Mucosa of stomach (tissue), 1 donor: ENCODE data around the gene PSMD11.

Source experiments
- H3K27me3 ChIP-seq: one replicate; pipeline ENCODE4 v1.7.0; 2013; ENCODE audit warnings: mild to moderate bottlenecking, low read length; ENCODE audit not compliant: control insufficient read depth, insufficient read depth
- H3K36me3 ChIP-seq: one replicate; pipeline ENCODE4 v1.7.0; 2013; ENCODE audit warnings: low read length; ENCODE audit not compliant: control insufficient read depth, insufficient read depth
- H3K4me1 ChIP-seq: one replicate; pipeline ENCODE4 v1.7.0; 2013; ENCODE audit warnings: mild to moderate bottlenecking, low read length; ENCODE audit not compliant: control insufficient read depth, insufficient read depth
- H3K4me3 ChIP-seq: one replicate; pipeline ENCODE4 v1.7.0; 2013; ENCODE audit warnings: low read length
- H3K9ac ChIP-seq: one replicate; pipeline ENCODE4 v1.7.0; 2013; ENCODE audit warnings: mild to moderate bottlenecking, low read length, moderate library complexity
- H3K9me3 ChIP-seq: one replicate; pipeline ENCODE4 v1.7.0; 2013; ENCODE audit warnings: mild to moderate bottlenecking, low read length, moderate library complexity; ENCODE audit not compliant: control insufficient read depth
- donor health status: Pancreatic carcinoma.

The PSMD11 gene

DNA sequence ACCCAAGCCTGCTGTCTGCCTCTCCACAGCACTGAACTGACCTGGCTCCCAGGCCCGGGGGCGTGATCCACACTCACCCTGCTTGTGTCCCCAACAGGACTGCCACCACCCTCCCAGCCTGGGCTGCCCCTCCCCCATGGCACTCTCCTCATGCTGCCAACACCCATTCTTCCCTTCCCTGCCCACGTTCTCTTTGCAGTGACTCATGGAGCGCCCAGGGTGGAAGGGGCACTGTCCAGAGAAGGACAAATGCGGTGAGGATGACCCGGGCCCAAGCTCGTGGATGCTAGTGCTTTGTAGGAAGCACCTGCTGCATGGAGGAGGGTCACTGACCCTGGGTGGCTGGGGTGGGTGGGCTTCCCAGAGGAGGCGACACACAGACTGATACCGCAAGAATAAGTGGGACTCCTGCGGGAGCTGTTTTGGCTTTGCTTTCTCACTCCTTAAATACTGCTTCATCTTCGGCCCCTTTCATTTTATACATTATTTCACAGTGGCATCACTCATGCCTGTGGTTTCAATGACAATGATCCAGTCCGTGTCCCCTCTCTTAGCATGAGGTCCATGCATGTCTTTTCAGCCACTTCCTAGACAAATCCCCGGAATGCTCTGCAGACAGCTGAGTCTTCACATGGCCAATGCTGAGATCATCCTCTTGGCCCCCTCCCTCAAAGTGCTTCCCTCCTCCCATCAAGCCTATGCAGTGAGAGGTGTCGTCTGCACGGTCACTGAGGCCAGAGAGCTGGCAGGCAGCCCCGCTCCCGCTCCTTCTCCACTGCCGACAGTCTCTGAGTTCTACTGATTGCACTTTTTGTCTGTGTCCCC, 60.1 kb downstream of the PSMD11 start:
- no peak overlapping the region for H3K9ac ChIP-seq
- peaks cover 5% of the 10 kb centered on the region for H3K4me1 ChIP-seq
- no peaks in the 10 kb centered on the region for H3K9me3 ChIP-seq
- no peak overlapping the region for H3K4me3 ChIP-seq
- no peaks in the 10 kb centered on the region for H3K36me3 ChIP-seq
- H3K27me3 ChIP-seq, result no peaks in the 10 kb centered on the region

DNA sequence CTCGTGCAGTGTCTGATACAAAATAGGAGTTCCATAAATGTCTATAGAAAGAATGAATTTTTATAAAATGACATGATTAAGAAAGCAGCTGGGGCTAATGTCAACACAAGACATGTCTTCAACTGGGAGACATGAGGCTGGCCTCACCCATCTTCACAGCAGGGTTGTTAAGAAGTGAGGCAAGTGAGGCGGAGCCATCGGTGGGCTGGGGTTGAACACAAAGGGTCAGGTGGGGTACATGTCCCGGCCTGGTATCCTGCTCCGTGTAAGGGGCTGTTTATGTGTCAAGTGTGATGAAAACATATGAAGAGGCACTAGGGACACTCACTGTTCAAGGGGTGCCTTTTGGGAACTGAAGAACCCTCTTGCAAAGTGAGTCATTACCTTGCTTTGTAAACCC, 64.6 kb downstream of the PSMD11 start:
- H3K9me3 ChIP-seq, result no peaks in the 10 kb centered on the region
- H3K36me3 ChIP-seq, result no peaks in the 10 kb centered on the region

DNA sequence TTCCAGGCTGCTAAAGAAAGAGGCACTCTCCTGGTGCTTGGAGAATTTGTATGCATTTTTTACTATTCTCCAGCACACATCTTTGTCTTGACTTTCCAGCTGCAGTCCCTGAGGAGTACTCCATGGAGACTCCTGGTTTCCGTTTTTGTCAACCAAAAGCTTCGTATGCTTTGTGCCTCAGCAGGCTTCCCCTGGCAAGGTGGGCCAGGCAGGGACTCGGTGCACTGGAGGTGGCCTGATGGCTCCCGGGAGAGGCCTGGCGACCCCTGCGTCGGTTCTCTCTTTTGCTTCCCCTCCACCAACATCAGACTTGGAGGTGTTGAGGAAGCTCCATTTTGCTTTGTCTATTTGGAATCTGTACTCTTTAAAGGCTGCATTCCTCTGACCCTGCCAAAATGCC, 66.2 kb downstream of the PSMD11 start:
- no peaks in the 10 kb centered on the region for H3K27me3 ChIP-seq

More for the DNA sequence above, 64.6 kb downstream of the PSMD11 start:
- peaks cover 5% of the 10 kb centered on the region for H3K4me1 ChIP-seq
- H3K27me3 ChIP-seq, result no peaks in the 10 kb centered on the region
- H3K4me3 ChIP-seq, result no peak overlapping the region
- H3K9ac ChIP-seq, result no peak overlapping the region

DNA sequence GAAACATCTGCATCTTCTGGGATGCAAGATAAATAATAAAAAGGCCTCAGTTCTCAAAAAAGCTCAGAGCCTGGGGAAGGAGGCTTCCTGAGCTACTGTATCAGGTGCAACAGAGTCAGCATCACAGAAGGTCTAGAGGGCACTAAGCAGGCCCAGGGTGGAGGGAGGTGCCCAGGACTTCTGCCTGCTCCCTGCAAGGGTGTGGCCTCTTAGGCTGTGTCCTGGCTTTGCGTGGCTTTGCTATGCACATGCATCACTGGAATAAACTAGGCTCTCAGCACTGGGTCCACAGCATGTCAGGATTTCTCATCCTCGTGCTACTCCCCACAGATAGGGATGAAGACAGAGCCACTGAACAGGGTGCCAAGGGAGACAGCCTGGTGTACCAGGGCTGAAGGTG, 68.0 kb downstream of the PSMD11 start:
- Histone ChIP-seq H3K27me3 (no peaks in the 10 kb centered on the region), H3K9me3 (no peaks in the 10 kb centered on the region), H3K4me1 (no peaks in the 10 kb centered on the region), H3K4me3 (no peak overlapping the region), H3K36me3 (no peaks in the 10 kb centered on the region), H3K9ac (no peak overlapping the region)

More for the DNA sequence above, 66.2 kb downstream of the PSMD11 start:
- no peaks in the 10 kb centered on the region for H3K36me3 ChIP-seq
- H3K4me1 ChIP-seq, result no peaks in the 10 kb centered on the region
- no peak overlapping the region for H3K4me3 ChIP-seq
- no peaks in the 10 kb centered on the region for H3K9me3 ChIP-seq
- no peak overlapping the region for H3K9ac ChIP-seq

DNA sequence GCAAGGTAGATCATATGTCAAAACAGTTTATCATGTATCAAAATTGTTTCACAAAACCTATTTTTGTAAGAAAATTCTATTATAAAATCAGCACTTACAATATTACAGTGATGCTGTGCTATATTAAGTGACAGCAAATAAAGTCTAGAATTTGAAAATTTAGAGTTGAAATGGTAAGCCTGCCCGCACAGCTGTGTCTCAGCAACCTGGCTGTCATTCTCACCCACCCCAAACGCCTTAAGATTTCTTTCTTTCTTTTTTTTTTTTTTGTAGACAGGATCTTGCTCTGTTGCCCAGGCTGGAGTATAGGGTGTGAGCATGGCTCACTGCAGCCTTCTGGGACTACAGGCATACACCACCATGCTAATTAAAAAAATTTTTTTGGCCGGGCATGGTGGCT, 69.3 kb downstream of the PSMD11 start:
- Histone ChIP-seq H3K9ac (no peak overlapping the region), H3K27me3 (no peaks in the 10 kb centered on the region), H3K36me3 (no peaks in the 10 kb centered on the region), H3K9me3 (no peaks in the 10 kb centered on the region), H3K4me1 (peaks cover 2% of the 10 kb centered on the region), H3K4me3 (no peak overlapping the region)

DNA sequence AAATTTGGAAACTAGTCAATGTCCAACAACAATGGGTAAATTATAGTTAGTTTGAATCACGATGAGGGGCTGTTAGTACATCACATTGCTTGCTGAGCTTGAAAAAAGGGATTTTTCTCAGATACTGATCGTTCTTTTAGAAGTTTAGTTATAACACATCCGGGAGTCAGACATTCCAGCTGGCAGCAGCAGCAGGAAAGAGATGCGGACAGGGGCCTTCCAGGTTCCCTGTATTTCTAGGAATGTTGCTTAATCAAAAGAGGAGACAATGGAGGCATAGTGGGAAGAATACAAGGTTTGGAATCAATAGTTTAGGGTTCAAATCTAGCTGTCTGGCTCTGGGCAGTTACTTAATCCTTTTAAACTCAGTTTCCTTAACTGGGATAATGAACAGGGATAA, 70.3 kb downstream of the PSMD11 start:
- no peaks in the 10 kb centered on the region for H3K9me3 ChIP-seq
- H3K27me3 ChIP-seq, result peaks cover 1% of the 10 kb centered on the region
- no peak overlapping the region for H3K9ac ChIP-seq
- peaks cover 6% of the 10 kb centered on the region for H3K4me1 ChIP-seq
- H3K4me3 ChIP-seq, result no peak overlapping the region
- H3K36me3 ChIP-seq, result no peaks in the 10 kb centered on the region

DNA sequence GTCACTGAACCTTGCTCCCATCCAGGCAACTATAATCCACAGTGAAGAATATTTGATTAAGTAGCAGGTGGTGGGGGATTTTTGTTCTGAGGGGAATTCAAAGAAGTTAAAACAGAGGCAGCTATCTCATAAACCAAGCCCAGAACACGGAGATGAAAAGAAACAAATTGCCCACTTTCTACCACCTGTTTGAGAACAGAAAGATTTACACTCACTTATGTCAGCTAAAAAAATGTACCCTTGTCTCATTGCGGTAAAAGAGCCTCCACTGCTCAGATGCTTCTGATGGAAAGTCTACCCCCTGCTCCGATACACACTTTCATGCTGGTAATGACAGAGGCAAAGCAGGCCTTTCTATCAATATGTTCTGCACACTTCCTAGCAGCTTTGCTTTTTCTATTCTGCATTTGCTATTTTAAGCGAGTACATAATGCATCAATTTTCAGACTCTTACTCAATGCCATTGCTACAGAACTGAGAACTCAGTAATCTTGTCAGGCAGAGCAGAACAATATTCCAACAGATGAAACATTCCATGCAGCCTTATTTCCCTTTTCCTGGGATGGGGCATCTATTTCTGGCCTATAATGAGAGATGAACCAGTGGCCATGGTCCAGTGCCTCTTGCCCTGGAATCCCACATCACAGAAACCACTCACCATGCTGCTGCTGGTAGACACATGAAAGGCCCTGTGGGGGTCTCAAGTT, 71.5 kb downstream of the PSMD11 start:
- no peak overlapping the region for H3K9ac ChIP-seq

DNA sequence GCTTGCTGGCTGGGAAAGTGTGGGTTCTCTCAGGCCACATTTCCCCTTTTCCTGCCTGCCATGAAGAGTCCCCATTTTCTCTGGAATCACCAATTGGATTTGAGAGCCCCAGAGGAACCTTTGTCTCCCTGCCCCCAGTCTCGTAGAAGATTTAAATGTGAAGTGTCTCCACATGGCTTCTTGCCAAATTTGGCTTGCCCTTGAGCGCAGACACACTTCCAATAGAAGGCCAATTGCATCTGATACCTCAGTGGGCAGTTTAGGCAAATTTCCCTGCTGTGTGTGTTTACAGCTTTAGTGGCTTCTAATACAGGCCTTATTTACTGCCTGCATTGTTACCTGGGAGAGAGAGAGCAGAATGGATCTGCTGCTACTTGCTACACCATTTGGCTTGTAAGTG, 72.1 kb downstream of the PSMD11 start:
- no peaks in the 10 kb centered on the region for H3K36me3 ChIP-seq
- H3K4me1 ChIP-seq, result peaks cover 14% of the 10 kb centered on the region
- H3K9ac ChIP-seq, result no peak overlapping the region
- H3K27me3 ChIP-seq, result peaks cover 6% of the 10 kb centered on the region
- H3K9me3 ChIP-seq, result no peaks in the 10 kb centered on the region
- no peak overlapping the region for H3K4me3 ChIP-seq

More for the DNA sequence above, 71.5 kb downstream of the PSMD11 start:
- Histone ChIP-seq H3K4me1 (peaks cover 14% of the 10 kb centered on the region), H3K4me3 (no peak overlapping the region), H3K27me3 (peaks cover 6% of the 10 kb centered on the region), H3K36me3 (no peaks in the 10 kb centered on the region), H3K9me3 (no peaks in the 10 kb centered on the region)

DNA sequence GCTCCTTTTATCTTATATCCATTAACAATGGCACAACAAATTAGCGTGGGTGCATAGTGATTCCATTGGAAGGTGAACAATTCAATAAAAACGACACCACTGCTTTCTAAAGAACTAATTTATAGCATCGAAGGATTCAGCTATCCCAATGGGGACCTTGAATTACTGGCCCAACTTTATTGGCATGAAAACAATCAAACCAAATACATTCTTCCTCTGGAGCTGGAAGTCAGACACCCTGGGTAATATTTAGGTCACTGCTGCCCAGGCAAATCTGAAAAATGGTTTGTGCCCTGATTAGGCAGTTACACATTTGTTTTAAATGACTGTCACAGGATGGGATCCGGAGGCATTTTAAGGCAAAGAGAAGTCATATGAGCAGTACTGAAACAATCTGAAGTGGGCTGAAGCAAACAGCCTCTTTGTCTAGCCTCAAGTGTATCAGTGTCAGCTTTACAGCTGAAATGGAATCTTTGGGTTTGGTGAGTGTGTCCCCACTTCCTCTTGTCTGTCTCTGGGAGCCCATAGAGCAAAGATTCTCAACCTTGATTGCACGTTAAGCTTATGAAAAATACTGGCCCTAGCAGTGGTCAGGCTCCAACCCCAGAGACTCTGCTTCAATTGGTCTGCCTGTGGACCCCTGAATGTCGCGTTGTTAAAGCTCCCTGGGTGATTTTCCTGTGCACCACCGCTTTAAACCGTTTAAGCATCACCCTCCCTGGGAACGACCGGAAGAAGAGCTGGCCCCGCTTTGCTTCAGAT, 72.8 kb downstream of the PSMD11 start:
- no peak overlapping the region for H3K9ac ChIP-seq
- H3K4me1 ChIP-seq, result peaks cover 14% of the 10 kb centered on the region

DNA sequence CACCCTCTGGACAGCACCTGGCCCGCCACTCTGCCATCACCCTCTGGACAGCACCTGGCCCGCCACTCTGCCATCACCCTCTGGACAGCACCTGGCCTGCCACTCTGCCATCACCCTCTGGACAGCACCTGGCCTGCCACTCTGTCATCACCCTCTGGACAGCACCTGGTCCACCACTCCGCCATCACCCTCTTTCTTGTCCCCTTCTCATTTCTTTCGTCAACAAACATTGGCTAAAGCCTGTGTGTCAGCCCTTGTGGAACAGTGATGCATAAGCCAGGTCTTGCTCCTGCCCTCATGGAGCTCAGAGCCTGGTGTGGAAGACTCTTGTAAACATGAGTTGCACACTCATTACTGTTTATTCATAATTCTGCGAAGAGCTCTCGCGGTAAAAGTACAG, 73.7 kb downstream of the PSMD11 start:
- no peaks in the 10 kb centered on the region for H3K36me3 ChIP-seq
- no peak overlapping the region for H3K4me3 ChIP-seq
- no peak overlapping the region for H3K9ac ChIP-seq
- H3K9me3 ChIP-seq, result no peaks in the 10 kb centered on the region
- peaks cover 14% of the 10 kb centered on the region for H3K4me1 ChIP-seq
- H3K27me3 ChIP-seq, result peaks cover 6% of the 10 kb centered on the region

More for the DNA sequence above, 72.8 kb downstream of the PSMD11 start:
- no peaks in the 10 kb centered on the region for H3K36me3 ChIP-seq
- H3K9me3 ChIP-seq, result no peaks in the 10 kb centered on the region
- H3K4me3 ChIP-seq, result no peak overlapping the region
- peaks cover 6% of the 10 kb centered on the region for H3K27me3 ChIP-seq

DNA sequence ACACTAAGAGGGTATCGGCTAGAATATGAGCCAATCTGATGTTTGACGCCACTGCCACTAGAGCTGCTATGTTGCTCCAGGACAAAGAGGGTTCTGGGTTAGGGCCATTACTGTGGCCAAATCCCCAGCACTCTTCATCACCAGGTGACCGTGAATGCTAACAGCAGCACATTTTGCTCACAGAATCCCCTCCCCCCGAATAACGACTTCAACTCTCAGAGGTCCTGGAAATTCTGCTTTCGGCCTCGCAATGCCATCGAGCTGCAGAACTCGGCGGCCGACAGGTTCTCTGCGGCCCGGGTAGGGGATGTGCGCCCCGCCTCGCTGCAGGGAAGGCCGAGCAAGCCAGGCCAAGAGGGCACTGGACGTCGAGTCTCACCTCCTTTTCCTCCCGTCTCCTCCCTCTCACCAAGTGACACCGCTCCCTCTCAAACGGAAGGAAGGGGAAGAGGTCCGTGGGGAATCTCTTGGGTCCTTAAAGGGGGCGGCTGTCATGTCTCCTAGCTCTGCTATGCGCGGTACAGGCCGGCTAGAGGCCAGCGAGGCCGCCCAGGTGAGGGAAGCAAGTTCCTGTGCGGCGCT, 74.4 kb downstream of the PSMD11 start:
- Histone ChIP-seq H3K9me3 (no peaks in the 10 kb centered on the region), H3K36me3 (no peaks in the 10 kb centered on the region), H3K4me1 (peaks cover 14% of the 10 kb centered on the region), H3K27me3 (peaks cover 6% of the 10 kb centered on the region), H3K4me3 (no peak overlapping the region), H3K9ac (no peak overlapping the region)
